GM12801 (cell line): Measurements from ENCODE around the gene MRPS33.

Experiments used
- TF ChIP-seq, protein P1 (sequence below): IDR thresholded peaks from one replicate; pipeline ENCODE4 v1.5.1; 2011; ENCODE audit warnings: control low read depth; ENCODE audit not compliant: insufficient read length; ENCODE audit errors: extremely low read depth

The MRPS33 gene

GRCh38 chr7:141042222-141043193, 27.8 kb upstream of the MRPS33 start:
- TF ChIP-seq, protein P1, sequence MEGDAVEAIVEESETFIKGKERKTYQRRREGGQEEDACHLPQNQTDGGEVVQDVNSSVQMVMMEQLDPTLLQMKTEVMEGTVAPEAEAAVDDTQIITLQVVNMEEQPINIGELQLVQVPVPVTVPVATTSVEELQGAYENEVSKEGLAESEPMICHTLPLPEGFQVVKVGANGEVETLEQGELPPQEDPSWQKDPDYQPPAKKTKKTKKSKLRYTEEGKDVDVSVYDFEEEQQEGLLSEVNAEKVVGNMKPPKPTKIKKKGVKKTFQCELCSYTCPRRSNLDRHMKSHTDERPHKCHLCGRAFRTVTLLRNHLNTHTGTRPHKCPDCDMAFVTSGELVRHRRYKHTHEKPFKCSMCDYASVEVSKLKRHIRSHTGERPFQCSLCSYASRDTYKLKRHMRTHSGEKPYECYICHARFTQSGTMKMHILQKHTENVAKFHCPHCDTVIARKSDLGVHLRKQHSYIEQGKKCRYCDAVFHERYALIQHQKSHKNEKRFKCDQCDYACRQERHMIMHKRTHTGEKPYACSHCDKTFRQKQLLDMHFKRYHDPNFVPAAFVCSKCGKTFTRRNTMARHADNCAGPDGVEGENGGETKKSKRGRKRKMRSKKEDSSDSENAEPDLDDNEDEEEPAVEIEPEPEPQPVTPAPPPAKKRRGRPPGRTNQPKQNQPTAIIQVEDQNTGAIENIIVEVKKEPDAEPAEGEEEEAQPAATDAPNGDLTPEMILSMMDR: no peak

- TF ChIP-seq, protein P1: no peak
Measured at GRCh38 chr7:141039376-141039775, 24.6 kb upstream of the MRPS33 start.

DNA sequence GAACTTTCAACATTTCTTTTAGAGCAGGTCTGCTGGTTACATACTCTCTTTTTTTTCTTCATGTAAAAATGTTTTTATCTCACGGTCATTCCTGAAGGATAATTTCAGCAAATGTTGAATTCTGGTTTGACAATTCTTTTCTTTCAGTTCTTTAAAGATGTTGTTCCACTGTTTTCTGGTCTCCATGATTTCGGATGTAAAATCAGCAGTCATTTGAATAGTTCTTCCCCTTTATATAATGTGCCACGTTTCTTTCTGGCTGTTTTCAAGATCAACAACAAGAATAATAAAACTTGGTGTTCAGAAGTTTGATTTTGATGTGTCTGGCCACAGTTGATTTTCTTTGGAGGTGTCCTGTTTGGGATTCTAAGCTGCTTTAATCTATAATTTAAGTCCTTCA, 14.0 kb upstream of the MRPS33 start:
- TF ChIP-seq, protein P1: no peak

GRCh38 chr7:141027043-141027442, 12.3 kb upstream of the MRPS33 start:
- TF ChIP-seq, protein P1: no peak

DNA sequence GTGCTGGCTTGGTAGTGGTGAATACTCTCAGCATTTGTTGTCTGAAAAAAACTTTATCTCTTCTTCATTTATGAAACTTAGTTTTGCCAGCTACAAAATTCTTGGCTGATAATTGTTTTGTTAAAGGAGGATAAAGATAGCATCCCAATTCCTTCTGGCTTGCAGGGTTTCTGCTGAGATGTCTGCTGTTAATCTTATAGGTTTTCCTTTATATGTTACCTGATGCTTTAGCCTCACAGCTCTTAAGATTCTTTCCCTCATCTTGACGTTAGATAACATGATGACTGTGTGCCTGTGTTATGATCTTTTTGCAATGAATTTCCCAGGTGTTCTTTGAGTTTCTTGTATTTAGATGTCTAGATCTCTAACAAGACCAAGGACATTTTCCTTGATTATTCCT, 9.9 kb upstream of the MRPS33 start:
- TF ChIP-seq, protein P1: no peak

GRCh38 chr7:141023295-141023694, 8.5 kb upstream of the MRPS33 start:
- TF ChIP-seq, protein P1: no peak

DNA sequence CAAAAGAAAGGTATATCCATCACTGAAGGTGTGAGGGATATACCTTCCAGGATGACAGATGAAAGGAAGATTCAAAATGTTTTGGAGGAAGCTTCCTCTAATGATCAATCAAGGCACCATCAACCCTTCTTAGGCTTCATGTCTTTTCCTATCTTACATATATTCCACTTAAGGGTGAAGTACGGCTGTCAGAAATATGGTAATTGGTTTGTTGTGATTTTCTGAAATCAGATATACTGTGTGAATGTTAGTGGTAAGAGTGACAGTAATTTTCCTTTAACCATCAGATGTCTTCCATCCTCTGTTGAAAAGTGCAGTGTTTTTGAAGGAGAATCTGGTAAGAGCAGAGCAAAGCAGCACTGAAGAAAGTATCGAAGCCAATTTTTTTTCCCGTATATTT, 2.8 kb upstream of the MRPS33 start:
- TF ChIP-seq, protein P1: no peak
